HepG2 (cell line): Measurements from ENCODE around the gene GGT7. TPM values are rescaled to one million over a fixed set of nuclear protein-coding genes. Genes with fewer than 3 reads are reported as not detected.
A peak's percentile ranks its signal among the peaks of the same experiment; 100 is the strongest.

Source experiments
- AGO2 ChIP-seq: fragments of 200-400 bp; formaldehyde crosslinking; optimal IDR thresholded peaks from 2 replicates; pipeline ENCODE3; 2017; ENCODE audit warnings: mild to moderate bottlenecking, low read depth, low read length, moderate library complexity
- MXI1 ChIP-seq: IDR thresholded peaks from 3 replicates; pipeline ENCODE4 v1.6.1; 2012; ENCODE audit warnings: low read depth, low read length, inconsistent platforms, borderline replicate concordance
- NCOA5 ChIP-seq: sonication (generic); formaldehyde crosslinking; IDR thresholded peaks from 2 replicates; pipeline ENCODE4 v1.4.0; 2020; ENCODE audit warnings: missing genetic modification reagents
- RARA ChIP-seq: IDR thresholded peaks from 2 replicates; pipeline ENCODE4 v1.6.1; 2016; ENCODE audit warnings: missing genetic modification reagents, missing compliant biosample characterization
- RNF2 ChIP-seq: fragments of 450-650 bp; conservative IDR thresholded peaks from 2 replicates; pipeline ENCODE4 v1.6.1; 2016; ENCODE audit warnings: low read depth
- SRY ChIP-seq: sonication (generic); formaldehyde crosslinking; IDR thresholded peaks from 2 replicates; pipeline ENCODE4 v1.8.0; 2022; ENCODE audit warnings: mild to moderate bottlenecking, missing genetic modification reagents
- ZNF598 ChIP-seq: sonication (generic); formaldehyde crosslinking; IDR thresholded peaks from 2 replicates; pipeline ENCODE4 v1.5.1; 2020; ENCODE audit warnings: mild to moderate bottlenecking, missing genetic modification reagents, borderline replicate concordance
- ZNF660 ChIP-seq: sonication (generic); formaldehyde crosslinking; IDR thresholded peaks from 2 replicates; pipeline ENCODE4 v1.5.1; 2020; ENCODE audit warnings: mild to moderate bottlenecking, low read depth, missing genetic modification reagents, borderline replicate concordance
- polyA plus RNA-seq, 8 experiments: library from polyadenylated mRNA; depleted of rRNA in 3 of 8; stranded (reverse) in 7 of 8; unstranded in 1 of 8; fragments of >200 nt; fragmentation: Illumina TruSeq in 4 of 8; extraction: Trizol in 4 of 8; gene quantifications; 2 replicates each; pipeline versions ENCODE4 v1.2.1 to v1.2.3, GENCODE V29; 2011 to 2016; ENCODE audit warnings: low read depth in 4 of 8, missing spikeins in 1 of 8, mixed read lengths in 1 of 8; ENCODE audit not compliant: insufficient read depth in 1 of 8
- total RNA-seq, 5 experiments: library from RNA; depleted of rRNA; stranded (reverse); fragments of >200 nt; fragmentation: Illumina TruSeq; extraction: Trizol; gene quantifications; 2 replicates each; pipeline ENCODE4 v1.2.3, GENCODE V29; 2016; ENCODE audit warnings: low read depth in 1 of 5
- TF ChIP-seq, protein P1 (sequence below): sonication (generic); formaldehyde crosslinking; conservative IDR thresholded peaks from 2 replicates; pipeline ENCODE4 v1.5.0; 2020; ENCODE audit warnings: missing genetic modification reagents
- TF ChIP-seq, protein P2 (sequence below): sonication (generic); formaldehyde crosslinking; IDR thresholded peaks from 2 replicates; pipeline ENCODE4 v1.8.0; 2022; ENCODE audit warnings: mild to moderate bottlenecking, missing genetic modification reagents
- TF ChIP-seq, protein P3 (sequence below): sonication (generic); formaldehyde crosslinking; IDR thresholded peaks from 2 replicates; pipeline ENCODE4 v1.9.0; 2021; ENCODE audit warnings: mild to moderate bottlenecking, missing genetic modification reagents
- TF ChIP-seq, protein P4 (sequence below): sonication (generic); formaldehyde crosslinking; IDR thresholded peaks from 2 replicates; pipeline ENCODE4 v1.5.0; 2020; ENCODE audit warnings: mild to moderate bottlenecking, missing genetic modification reagents, borderline replicate concordance
- TF ChIP-seq, protein P5 (sequence below): sonication (generic); formaldehyde crosslinking; IDR thresholded peaks from 2 replicates; pipeline ENCODE4; 2020; ENCODE audit warnings: missing genetic modification reagents, mild to moderate bottlenecking, borderline replicate concordance

The GGT7 gene
- total and polyA plus RNA-seq, 2 of the 13 experiments (the other 11 are each of a cell fraction or from before 2014, with no cell fraction given), result 6.6 to 23.0 TPM

DNA sequence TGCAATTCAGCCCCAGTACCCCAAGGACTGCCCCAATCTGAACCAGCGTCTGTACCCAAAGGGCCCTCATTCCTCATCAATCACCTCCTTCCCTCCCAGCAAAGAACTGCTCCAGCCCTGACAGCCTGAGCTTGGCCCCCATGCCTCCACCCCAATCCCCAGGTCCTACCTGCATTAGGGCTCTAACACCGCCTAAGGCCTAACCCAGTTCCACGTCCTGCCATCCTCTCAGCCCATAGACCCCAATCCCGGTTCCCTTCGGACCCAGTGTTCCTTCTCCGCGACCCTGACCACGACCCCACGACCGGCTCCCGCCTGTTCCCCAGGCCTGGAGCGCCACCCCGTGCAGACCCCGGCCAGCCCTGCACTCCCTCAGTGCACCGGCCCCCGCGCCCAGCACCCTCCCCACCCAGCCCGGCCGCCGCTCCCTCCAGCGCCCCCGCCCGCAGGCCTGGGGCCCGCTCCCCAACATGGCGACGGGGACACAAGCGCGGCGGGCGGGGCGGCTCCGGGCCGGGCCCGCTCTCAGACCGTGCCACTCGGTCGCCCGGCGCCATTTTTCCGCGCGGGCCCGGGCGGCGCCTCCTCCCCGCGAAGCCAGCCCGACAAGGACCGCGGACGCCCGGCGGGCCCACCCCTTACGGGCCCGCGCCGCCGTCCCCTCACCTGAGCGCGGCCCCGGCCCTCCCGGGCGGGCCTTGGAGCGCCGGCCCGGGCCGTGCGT is 47.7 kb downstream of the GGT7 start (continued):
- TF ChIP-seq, protein P1, sequence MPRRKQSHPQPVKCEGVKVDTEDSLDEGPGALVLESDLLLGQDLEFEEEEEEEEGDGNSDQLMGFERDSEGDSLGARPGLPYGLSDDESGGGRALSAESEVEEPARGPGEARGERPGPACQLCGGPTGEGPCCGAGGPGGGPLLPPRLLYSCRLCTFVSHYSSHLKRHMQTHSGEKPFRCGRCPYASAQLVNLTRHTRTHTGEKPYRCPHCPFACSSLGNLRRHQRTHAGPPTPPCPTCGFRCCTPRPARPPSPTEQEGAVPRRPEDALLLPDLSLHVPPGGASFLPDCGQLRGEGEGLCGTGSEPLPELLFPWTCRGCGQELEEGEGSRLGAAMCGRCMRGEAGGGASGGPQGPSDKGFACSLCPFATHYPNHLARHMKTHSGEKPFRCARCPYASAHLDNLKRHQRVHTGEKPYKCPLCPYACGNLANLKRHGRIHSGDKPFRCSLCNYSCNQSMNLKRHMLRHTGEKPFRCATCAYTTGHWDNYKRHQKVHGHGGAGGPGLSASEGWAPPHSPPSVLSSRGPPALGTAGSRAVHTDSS, result peak; percentile 97; the same call in 1 of the 2 replicates
- TF ChIP-seq RARA (CRISPR knock-in tag) (peak; percentile 38), ZNF660 (CRISPR knock-in tag) (0 out of 2 replicates have a peak, but pooled peaks have one; percentile 68), ZNF598 (peak; percentile 78; the same call in 1 of the 2 replicates), SRY (CRISPR knock-in tag) (no peak; the same call in 1 of the 2 replicates), MXI1 (peak; percentile 38; the same call in 1 of the 3 replicates), AGO2 (peak; percentile 61), RNF2 (no peak), NCOA5 (CRISPR knock-in tag) (no peak)
- TF ChIP-seq, protein P2, sequence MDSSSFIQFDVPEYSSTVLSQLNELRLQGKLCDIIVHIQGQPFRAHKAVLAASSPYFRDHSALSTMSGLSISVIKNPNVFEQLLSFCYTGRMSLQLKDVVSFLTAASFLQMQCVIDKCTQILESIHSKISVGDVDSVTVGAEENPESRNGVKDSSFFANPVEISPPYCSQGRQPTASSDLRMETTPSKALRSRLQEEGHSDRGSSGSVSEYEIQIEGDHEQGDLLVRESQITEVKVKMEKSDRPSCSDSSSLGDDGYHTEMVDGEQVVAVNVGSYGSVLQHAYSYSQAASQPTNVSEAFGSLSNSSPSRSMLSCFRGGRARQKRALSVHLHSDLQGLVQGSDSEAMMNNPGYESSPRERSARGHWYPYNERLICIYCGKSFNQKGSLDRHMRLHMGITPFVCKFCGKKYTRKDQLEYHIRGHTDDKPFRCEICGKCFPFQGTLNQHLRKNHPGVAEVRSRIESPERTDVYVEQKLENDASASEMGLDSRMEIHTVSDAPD (CRISPR knock-in tag), result no peak
- TF ChIP-seq, protein P3, sequence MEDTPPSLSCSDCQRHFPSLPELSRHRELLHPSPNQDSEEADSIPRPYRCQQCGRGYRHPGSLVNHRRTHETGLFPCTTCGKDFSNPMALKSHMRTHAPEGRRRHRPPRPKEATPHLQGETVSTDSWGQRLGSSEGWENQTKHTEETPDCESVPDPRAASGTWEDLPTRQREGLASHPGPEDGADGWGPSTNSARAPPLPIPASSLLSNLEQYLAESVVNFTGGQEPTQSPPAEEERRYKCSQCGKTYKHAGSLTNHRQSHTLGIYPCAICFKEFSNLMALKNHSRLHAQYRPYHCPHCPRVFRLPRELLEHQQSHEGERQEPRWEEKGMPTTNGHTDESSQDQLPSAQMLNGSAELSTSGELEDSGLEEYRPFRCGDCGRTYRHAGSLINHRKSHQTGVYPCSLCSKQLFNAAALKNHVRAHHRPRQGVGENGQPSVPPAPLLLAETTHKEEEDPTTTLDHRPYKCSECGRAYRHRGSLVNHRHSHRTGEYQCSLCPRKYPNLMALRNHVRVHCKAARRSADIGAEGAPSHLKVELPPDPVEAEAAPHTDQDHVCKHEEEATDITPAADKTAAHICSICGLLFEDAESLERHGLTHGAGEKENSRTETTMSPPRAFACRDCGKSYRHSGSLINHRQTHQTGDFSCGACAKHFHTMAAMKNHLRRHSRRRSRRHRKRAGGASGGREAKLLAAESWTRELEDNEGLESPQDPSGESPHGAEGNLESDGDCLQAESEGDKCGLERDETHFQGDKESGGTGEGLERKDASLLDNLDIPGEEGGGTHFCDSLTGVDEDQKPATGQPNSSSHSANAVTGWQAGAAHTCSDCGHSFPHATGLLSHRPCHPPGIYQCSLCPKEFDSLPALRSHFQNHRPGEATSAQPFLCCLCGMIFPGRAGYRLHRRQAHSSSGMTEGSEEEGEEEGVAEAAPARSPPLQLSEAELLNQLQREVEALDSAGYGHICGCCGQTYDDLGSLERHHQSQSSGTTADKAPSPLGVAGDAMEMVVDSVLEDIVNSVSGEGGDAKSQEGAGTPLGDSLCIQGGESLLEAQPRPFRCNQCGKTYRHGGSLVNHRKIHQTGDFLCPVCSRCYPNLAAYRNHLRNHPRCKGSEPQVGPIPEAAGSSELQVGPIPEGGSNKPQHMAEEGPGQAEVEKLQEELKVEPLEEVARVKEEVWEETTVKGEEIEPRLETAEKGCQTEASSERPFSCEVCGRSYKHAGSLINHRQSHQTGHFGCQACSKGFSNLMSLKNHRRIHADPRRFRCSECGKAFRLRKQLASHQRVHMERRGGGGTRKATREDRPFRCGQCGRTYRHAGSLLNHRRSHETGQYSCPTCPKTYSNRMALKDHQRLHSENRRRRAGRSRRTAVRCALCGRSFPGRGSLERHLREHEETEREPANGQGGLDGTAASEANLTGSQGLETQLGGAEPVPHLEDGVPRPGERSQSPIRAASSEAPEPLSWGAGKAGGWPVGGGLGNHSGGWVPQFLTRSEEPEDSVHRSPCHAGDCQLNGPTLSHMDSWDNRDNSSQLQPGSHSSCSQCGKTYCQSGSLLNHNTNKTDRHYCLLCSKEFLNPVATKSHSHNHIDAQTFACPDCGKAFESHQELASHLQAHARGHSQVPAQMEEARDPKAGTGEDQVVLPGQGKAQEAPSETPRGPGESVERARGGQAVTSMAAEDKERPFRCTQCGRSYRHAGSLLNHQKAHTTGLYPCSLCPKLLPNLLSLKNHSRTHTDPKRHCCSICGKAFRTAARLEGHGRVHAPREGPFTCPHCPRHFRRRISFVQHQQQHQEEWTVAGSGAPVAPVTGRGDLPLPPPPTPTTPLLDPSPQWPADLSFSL (CRISPR knock-in tag), result 0 out of 2 replicates have a peak, but pooled peaks have one; percentile 27
- TF ChIP-seq, protein P4, sequence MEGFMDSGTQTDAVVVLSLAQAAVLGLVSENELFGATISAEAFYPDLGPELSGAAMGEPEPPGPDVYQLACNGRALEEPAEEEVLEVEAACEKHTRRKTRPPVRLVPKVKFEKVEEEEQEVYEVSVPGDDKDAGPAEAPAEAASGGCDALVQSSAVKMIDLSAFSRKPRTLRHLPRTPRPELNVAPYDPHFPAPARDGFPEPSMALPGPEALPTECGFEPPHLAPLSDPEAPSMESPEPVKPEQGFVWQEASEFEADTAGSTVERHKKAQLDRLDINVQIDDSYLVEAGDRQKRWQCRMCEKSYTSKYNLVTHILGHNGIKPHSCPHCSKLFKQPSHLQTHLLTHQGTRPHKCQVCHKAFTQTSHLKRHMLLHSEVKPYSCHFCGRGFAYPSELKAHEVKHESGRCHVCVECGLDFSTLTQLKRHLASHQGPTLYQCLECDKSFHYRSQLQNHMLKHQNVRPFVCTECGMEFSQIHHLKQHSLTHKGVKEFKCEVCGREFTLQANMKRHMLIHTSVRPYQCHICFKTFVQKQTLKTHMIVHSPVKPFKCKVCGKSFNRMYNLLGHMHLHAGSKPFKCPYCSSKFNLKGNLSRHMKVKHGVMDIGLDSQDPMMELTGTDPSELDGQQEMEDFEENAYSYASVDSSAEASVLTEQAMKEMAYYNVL (CRISPR knock-in tag), result peak; percentile 57; the same call in 1 of the 2 replicates
- TF ChIP-seq, protein P5, sequence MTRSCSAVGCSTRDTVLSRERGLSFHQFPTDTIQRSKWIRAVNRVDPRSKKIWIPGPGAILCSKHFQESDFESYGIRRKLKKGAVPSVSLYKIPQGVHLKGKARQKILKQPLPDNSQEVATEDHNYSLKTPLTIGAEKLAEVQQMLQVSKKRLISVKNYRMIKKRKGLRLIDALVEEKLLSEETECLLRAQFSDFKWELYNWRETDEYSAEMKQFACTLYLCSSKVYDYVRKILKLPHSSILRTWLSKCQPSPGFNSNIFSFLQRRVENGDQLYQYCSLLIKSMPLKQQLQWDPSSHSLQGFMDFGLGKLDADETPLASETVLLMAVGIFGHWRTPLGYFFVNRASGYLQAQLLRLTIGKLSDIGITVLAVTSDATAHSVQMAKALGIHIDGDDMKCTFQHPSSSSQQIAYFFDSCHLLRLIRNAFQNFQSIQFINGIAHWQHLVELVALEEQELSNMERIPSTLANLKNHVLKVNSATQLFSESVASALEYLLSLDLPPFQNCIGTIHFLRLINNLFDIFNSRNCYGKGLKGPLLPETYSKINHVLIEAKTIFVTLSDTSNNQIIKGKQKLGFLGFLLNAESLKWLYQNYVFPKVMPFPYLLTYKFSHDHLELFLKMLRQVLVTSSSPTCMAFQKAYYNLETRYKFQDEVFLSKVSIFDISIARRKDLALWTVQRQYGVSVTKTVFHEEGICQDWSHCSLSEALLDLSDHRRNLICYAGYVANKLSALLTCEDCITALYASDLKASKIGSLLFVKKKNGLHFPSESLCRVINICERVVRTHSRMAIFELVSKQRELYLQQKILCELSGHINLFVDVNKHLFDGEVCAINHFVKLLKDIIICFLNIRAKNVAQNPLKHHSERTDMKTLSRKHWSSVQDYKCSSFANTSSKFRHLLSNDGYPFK (CRISPR knock-in tag), result peak; percentile 76; the same call in 1 of the 2 replicates
